CD4-positive, alpha-beta T cell treated with Interleukin-2 at 100 ng/mL for 4 hours (primary cell): ENCODE measurements around the gene SLC25A6.
"Not testable (repeated sequence)": the region's sequence is repeated elsewhere in the genome, so short reads cannot be mapped to it uniquely, and the experiment has no call there.

Source experiments
- DNase-seq: peaks from one replicate; pipeline ENCODE4 v3.0.0-alpha.2; 2020; ENCODE audit warnings: low spot score

Gene SLC25A6

GRCh38 chrX:1412551-1413161 lies 20.7 kb upstream of the SLC25A6 start:
- DNase-seq, result no peak

- no peak for DNase-seq
Measured at GRCh38 chrX:1411326-1411725, 19.4 kb upstream of the SLC25A6 start.

GRCh38 chrX:1407035-1407434 lies 15.1 kb upstream of the SLC25A6 start:
- DNase-seq, result no peak

- DNase-seq, result not testable (repeated sequence)
Measured at GRCh38 chrX:1405769-1406168, 13.9 kb upstream of the SLC25A6 start.

- DNase-seq, result not testable (repeated sequence)
Measured at GRCh38 chrX:1403867-1404266, 12.0 kb upstream of the SLC25A6 start.

GRCh38 chrX:1403228-1403627 lies 11.3 kb upstream of the SLC25A6 start:
- DNase-seq, result no peak

- no peak for DNase-seq
Measured at GRCh38 chrX:1401611-1402430, 9.9 kb upstream of the SLC25A6 start.

GRCh38 chrX:1400742-1401471 lies 9.0 kb upstream of the SLC25A6 start:
- no peak for DNase-seq

- no peak for DNase-seq
Measured at GRCh38 chrX:1400049-1400448, 8.1 kb upstream of the SLC25A6 start.

- no peak for DNase-seq
Measured at GRCh38 chrX:1398431-1399340, 6.8 kb upstream of the SLC25A6 start.

- no peak for DNase-seq
Measured at GRCh38 chrX:1397441-1398270, 5.7 kb upstream of the SLC25A6 start.

GRCh38 chrX:1397001-1397400 lies 5.1 kb upstream of the SLC25A6 start:
- DNase-seq, result no peak

- no peak for DNase-seq
Measured at GRCh38 chrX:1395646-1396216, 3.8 kb upstream of the SLC25A6 start.

- DNase-seq, result no peak
Measured at GRCh38 chrX:1394731-1395501, 3.0 kb upstream of the SLC25A6 start.

GRCh38 chrX:1393871-1394615 lies 2.1 kb upstream of the SLC25A6 start:
- no peak for DNase-seq

- no peak for DNase-seq
Measured at GRCh38 chrX:1392376-1393068, 609 bp upstream of the SLC25A6 start.

GRCh38 chrX:1391370-1391706 lies 575 bp downstream of the SLC25A6 start:
- no peak for DNase-seq

- DNase-seq, result no peak
Measured at GRCh38 chrX:1390621-1391369, 1.1 kb downstream of the SLC25A6 start.
